Right atrium auricular region (tissue), 2 donors: ENCODE data around the gene CHN2. TPM values are rescaled to one million over a fixed set of nuclear protein-coding genes. Genes with fewer than 3 reads are reported as not detected.

Experiments used
- DNase-seq: peaks from one replicate; pipeline ENCODE4 v3.0.0-alpha.2; 2019; ENCODE audit warnings: low spot score
- H3K27ac ChIP-seq, 2 donors: fragments of 200-600 bp; sonication (generic); 1 replicate in 1 of 2; 2 replicates in 1 of 2; pipeline ENCODE4 v1.5.1; 2016 to 2019
- H3K27me3 ChIP-seq, 2 donors: fragments of 200-600 bp; sonication (generic); one replicate each; pipeline versions ENCODE4 v1.5.1 to v1.6.0; 2017 to 2019
- H3K36me3 ChIP-seq: fragments of 200-600 bp; sonication (generic); one replicate; pipeline ENCODE4 v1.5.1; 2016
- H3K4me1 ChIP-seq, 2 donors: fragments of 200-600 bp; sonication (generic); one replicate each; pipeline versions ENCODE4 v1.5.1 to v1.6.0; 2017 to 2019
- H3K4me3 ChIP-seq, 2 donors: fragments of 200-600 bp; sonication (generic); 1 replicate in 1 of 2; 2 replicates in 1 of 2; pipeline ENCODE4 v1.5.1; 2017 to 2019; ENCODE audit warnings: mild to moderate bottlenecking in 1 of 2, moderate library complexity in 1 of 2
- H3K9me3 ChIP-seq, 2 donors: fragments of 200-600 bp; sonication (generic); one replicate each; pipeline ENCODE4 v1.5.1; 2019
- total RNA-seq, 2 donors: library from RNA; depleted of rRNA; stranded (reverse); fragments of >200 nt; gene quantifications; one replicate each; pipeline ENCODE4 v1.1.0, GENCODE V29; 2016
- TF ChIP-seq, protein P1 (sequence below), 2 donors: fragments of 200-600 bp; sonication (generic); IDR thresholded peaks; one replicate each; pipeline ENCODE4 v1.5.1; 2019; ENCODE audit warnings: antibody characterized with exemption in 2 of 2

CHN2 gene
- total RNA-seq, 2 donors from 2014 or later, result 2.7 to 6.6 TPM

- Histone ChIP-seq H3K27me3 (no peaks in the 10 kb centered on the region), H3K4me3 (no peak overlapping the region), H3K27ac (no peak overlapping the region), H3K9me3 (no peaks in the 10 kb centered on the region), H3K36me3 (no peaks in the 10 kb centered on the region), H3K4me1 (no peaks in the 10 kb centered on the region)
- DNase-seq, result no peak
- TF ChIP-seq, protein P1, sequence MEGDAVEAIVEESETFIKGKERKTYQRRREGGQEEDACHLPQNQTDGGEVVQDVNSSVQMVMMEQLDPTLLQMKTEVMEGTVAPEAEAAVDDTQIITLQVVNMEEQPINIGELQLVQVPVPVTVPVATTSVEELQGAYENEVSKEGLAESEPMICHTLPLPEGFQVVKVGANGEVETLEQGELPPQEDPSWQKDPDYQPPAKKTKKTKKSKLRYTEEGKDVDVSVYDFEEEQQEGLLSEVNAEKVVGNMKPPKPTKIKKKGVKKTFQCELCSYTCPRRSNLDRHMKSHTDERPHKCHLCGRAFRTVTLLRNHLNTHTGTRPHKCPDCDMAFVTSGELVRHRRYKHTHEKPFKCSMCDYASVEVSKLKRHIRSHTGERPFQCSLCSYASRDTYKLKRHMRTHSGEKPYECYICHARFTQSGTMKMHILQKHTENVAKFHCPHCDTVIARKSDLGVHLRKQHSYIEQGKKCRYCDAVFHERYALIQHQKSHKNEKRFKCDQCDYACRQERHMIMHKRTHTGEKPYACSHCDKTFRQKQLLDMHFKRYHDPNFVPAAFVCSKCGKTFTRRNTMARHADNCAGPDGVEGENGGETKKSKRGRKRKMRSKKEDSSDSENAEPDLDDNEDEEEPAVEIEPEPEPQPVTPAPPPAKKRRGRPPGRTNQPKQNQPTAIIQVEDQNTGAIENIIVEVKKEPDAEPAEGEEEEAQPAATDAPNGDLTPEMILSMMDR (IDR thresholded peaks at IDR 0.05), result no peak
Measured at GRCh38 chr7:29434380-29434768, 239.8 kb downstream of the CHN2 start.

DNA sequence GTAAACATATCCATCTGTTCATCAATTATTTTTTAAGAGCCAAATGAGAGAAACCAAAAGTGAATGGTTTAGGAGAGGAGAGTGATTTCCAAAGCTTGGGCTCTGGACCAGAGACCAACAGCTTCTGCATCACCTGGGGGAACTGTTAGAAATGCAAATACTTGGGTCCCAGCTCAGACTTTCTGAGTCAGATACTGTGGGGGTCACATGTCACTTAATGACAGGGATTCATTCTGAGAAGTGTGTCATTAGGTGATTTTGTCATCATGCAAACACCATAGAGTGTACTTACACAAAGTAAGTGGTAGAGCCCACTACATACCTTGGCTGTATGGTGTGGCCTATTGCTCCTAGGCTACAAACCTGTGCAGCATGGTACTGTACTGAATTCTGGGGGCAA is 240.6 kb downstream of the CHN2 start:
- TF ChIP-seq, protein P1 (IDR thresholded peaks at IDR 0.05), result no peak
- no peak overlapping the region for H3K27ac ChIP-seq
- DNase-seq, result no peak
- H3K9me3 ChIP-seq, result no peaks in the 10 kb centered on the region
- no peaks in the 10 kb centered on the region for H3K4me1 ChIP-seq
- no peak overlapping the region for H3K4me3 ChIP-seq
- H3K36me3 ChIP-seq, result no peaks in the 10 kb centered on the region
- no peaks in the 10 kb centered on the region for H3K27me3 ChIP-seq

- TF ChIP-seq, protein P1 (IDR thresholded peaks at IDR 0.05), result no peak
- Histone ChIP-seq H3K36me3 (no peaks in the 10 kb centered on the region), H3K27me3 (no peaks in the 10 kb centered on the region), H3K9me3 (no peaks in the 10 kb centered on the region), H3K27ac (no peak overlapping the region), H3K4me1 (no peaks in the 10 kb centered on the region), H3K4me3 (no peak overlapping the region)
- no peak for DNase-seq
Measured at GRCh38 chr7:29435902-29436301, 241.3 kb downstream of the CHN2 start.

GRCh38 chr7:29442146-29442545 is 247.6 kb downstream of the CHN2 start:
- no peak overlapping the region for H3K4me3 ChIP-seq
- no peaks in the 10 kb centered on the region for H3K36me3 ChIP-seq
- TF ChIP-seq, protein P1 (IDR thresholded peaks at IDR 0.05), result no peak
- no peak overlapping the region for H3K27ac ChIP-seq
- H3K27me3 ChIP-seq, result no peaks in the 10 kb centered on the region
- no peaks in the 10 kb centered on the region for H3K9me3 ChIP-seq
- peaks cover 0 to 5% of the 10 kb centered on the region in 2 donors for H3K4me1 ChIP-seq
- no peak for DNase-seq

DNA sequence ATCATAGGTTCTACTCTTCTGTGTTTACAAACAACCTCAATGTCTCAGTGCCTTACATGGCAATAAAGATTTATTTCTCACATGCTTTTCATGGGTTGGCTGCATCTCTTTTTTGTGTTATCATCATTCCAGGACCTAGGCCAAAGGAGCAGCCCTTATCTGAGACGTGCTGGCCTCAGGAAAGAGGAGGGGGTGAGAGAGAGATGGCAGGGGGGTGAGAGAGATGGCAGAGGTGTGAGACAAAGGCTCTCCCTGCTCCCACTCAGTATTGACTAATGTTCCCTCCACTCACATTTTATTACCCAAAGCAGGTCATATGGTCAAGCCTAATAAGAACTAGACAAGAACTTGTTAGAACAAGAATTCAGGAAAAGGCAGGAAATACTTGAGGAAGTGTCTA is 249.0 kb downstream of the CHN2 start:
- no peak overlapping the region for H3K4me3 ChIP-seq
- TF ChIP-seq, protein P1 (IDR thresholded peaks at IDR 0.05), result no peak
- no peak overlapping the region for H3K27ac ChIP-seq
- H3K27me3 ChIP-seq, result no peaks in the 10 kb centered on the region
- H3K36me3 ChIP-seq, result no peaks in the 10 kb centered on the region
- peaks cover 0 to 5% of the 10 kb centered on the region in 2 donors for H3K4me1 ChIP-seq
- H3K9me3 ChIP-seq, result no peaks in the 10 kb centered on the region
- no peak for DNase-seq

GRCh38 chr7:29444267-29444666 is 249.7 kb downstream of the CHN2 start:
- H3K9me3 ChIP-seq, result no peaks in the 10 kb centered on the region
- DNase-seq, result no peak
- TF ChIP-seq, protein P1 (IDR thresholded peaks at IDR 0.05), result no peak
- no peak overlapping the region for H3K4me3 ChIP-seq
- H3K36me3 ChIP-seq, result no peaks in the 10 kb centered on the region
- H3K27me3 ChIP-seq, result no peaks in the 10 kb centered on the region
- no peak overlapping the region for H3K27ac ChIP-seq
- peaks cover 0 to 5% of the 10 kb centered on the region in 2 donors for H3K4me1 ChIP-seq
